ENCODE results near the gene GLT1D1. TPM values are rescaled to one million over a fixed set of nuclear protein-coding genes. Genes with fewer than 3 reads are reported as not detected.

The GLT1D1 gene
- total RNA-seq, 4 donors from 2014 or later, result 0.60 TPM; not detected in 3

DNA sequence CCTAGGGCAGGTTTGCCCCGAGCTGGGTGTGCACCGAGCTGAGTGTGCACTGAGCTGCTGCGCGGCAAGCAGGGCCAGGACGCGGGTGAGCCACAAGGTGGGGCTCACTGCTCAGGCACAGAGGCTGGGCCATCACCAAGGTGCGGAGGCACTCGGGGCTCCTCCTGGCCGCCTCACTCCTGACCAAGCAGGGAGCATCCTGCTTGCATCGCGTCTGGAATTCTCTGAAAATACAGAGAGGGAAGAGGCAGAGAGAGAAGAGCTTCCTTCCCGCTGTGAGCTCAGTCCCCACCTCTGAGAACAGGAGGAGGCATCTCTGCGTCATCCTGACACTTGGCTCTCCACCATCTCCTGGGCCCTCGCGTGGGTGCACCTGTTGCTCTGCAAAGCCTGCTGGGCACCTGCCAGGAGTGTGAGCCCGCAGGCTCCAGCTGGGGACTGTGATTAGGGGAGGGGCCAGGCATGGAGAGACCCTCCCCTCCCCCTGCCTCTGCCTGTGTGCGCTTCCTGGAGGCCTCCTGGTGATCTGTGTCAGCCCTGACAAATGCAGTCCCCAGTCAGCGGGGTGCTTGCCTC is 116.3 kb downstream of the GLT1D1 start:
- Histone ChIP-seq H3K36me3 (no peaks in the 10 kb centered on the region), H3K27me3 (peaks cover 0 to 12% of the 10 kb centered on the region in 2 donors), H3K4me1 (no peaks in the 10 kb centered on the region), H3K9me3 (peaks cover 0 to 7% (median 0%) of the 10 kb centered on the region in 4 donors), H3K4me3 (no peak overlapping the region), H3K27ac (no peak overlapping the region)
- TF ChIP-seq CTCF (IDR thresholded peaks at IDR 0.05), result peak in 1 of 5 experiments; percentile 10
- TF ChIP-seq POLR2A (IDR thresholded peaks at IDR 0.05), result no peak
- DNase-seq (ENCODE audit: low spot score in 2 of 2), result no peak
- 0 to 3% methylated on average over 2 to 17 of the region's 18 CpGs for WGBS, 2 donors

- Histone ChIP-seq H3K9me3 (peaks cover 0 to 2% (median 0%) of the 10 kb centered on the region in 4 donors), H3K4me1 (no peaks in the 10 kb centered on the region), H3K27me3 (peaks cover 0 to 12% of the 10 kb centered on the region in 2 donors), H3K27ac (no peak overlapping the region), H3K4me3 (no peak overlapping the region), H3K36me3 (no peaks in the 10 kb centered on the region)
- WGBS, 2 donors, result 11 to 21% methylated on average over 6 to 13 of the region's 13 CpGs
- TF ChIP-seq EP300 (IDR thresholded peaks at IDR 0.05) (no peak), POLR2A (IDR thresholded peaks at IDR 0.05) (no peak), CTCF (IDR thresholded peaks at IDR 0.05) (no peak)
- DNase-seq (ENCODE audit: low spot score in 2 of 2), result no peak
Measured at GRCh38 chr12:128970110-128970509, 116.8 kb downstream of the GLT1D1 start.

DNA sequence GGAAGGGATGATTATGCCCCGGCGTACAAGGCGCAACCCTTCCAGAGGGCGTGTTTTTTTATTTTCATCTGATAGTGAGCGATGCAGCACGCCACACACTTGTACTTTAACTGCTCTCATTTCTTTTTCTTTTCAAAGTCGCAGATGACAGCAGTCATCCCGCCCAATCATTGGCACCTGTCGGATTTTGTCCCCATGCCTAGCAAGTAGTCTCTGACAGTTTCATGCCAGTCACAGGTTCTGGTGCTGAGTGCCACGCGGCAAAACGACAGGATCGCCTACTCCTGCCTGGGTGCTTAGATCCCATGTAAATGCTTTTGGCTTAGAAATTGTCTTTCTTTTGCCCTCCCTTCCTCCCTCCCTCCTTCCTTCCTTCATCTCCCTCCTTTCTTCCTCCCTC is 117.7 kb downstream of the GLT1D1 start:
- no peak for DNase-seq (ENCODE audit: low spot score in 2 of 2)
- H3K36me3 ChIP-seq, result no peaks in the 10 kb centered on the region
- H3K4me3 ChIP-seq, result no peak overlapping the region
- no peaks in the 10 kb centered on the region for H3K4me1 ChIP-seq
- no peaks in the 10 kb centered on the region for H3K9me3 ChIP-seq
- peaks cover 0 to 12% of the 10 kb centered on the region in 2 donors for H3K27me3 ChIP-seq
- no peak for TF ChIP-seq POLR2A (IDR thresholded peaks at IDR 0.05)
- TF ChIP-seq CTCF (IDR thresholded peaks at IDR 0.05), result no peak
- no peak for TF ChIP-seq EP300 (IDR thresholded peaks at IDR 0.05)
- no peak overlapping the region for H3K27ac ChIP-seq
- WGBS, 2 donors, result 77 to 84% methylated on average over 13 of the region's 13 CpGs

DNA sequence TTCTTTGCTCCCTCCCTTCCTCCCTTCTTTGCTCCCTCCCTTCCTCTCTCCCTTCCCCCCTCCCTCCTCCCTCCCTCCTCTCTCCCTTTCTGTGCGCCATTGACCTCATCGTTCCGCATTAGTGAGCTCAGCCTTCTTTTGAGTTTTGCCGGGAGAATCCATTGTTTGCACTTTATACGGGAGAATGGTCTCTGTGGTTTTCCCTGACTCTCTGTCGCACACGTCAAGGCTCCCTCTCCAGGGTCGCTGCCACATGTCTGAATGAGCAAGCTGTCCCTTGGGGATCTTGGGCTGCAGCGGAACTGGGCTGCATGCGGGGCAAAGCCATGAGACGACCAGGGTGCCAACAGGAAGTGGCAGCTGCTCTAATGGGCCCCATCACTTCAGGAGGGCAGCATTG is 118.5 kb downstream of the GLT1D1 start:
- Histone ChIP-seq H3K4me1 (no peaks in the 10 kb centered on the region), H3K9me3 (no peaks in the 10 kb centered on the region), H3K4me3 (no peak overlapping the region), H3K27ac (no peak overlapping the region), H3K36me3 (no peaks in the 10 kb centered on the region), H3K27me3 (peaks cover 0 to 14% of the 10 kb centered on the region in 2 donors)
- TF ChIP-seq EP300 (IDR thresholded peaks at IDR 0.05) (no peak), POLR2A (IDR thresholded peaks at IDR 0.05) (no peak), CTCF (IDR thresholded peaks at IDR 0.05) (no peak)
- 34 to 49% methylated on average over 11 of the region's 11 CpGs for WGBS, 2 donors
- DNase-seq (ENCODE audit: low spot score in 2 of 2), result no peak

DNA sequence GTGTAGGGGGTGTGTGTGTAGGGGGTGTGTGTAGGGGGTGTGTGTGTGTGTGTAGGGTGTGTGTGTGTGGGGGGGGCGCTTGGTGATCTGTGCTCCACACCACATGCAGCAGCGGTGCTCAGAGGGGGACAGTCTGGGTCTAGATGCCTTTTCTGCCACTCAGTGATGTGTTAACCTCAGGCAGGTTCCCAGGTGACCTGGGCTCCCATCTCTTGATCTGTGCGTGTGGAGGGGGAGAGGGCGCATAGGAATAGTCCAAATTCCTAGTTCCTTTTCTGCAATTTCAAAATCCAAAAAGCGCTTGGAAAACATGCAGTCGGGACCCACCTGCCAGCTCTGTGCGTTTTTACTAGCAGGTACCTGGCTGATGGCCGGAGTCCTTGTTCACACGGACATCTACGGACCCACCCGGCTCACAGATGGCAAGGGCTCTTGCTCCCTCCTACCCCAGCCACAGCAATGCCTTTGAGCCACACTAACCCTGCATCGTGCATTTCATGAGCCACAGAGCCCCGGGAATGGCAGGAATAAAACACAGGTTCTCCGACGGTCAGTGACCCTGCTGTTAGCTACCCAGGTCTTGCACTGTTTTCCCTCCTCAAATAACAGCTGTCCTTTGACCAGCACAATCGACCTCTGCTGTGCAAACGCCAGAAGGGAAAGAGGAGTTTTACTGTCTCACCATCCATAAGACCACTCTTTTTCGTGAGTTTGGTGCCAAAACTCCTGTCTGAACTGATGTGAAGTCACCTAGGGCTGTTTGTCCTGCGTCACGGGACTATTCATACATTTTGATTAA is 120.8 kb downstream of the GLT1D1 start:
- H3K27me3 ChIP-seq, result peaks cover 0 to 16% of the 10 kb centered on the region in 2 donors

More for the DNA sequence above, 120.8 kb downstream of the GLT1D1 start:
- Histone ChIP-seq H3K9me3 (no peaks in the 10 kb centered on the region), H3K27ac (no peak overlapping the region), H3K4me3 (no peak overlapping the region), H3K36me3 (no peaks in the 10 kb centered on the region), H3K4me1 (no peaks in the 10 kb centered on the region)
- 62 to 65% methylated on average over 19 to 20 of the region's 20 CpGs for WGBS, 2 donors
- TF ChIP-seq EP300 (IDR thresholded peaks at IDR 0.05), result no peak
- TF ChIP-seq POLR2A (IDR thresholded peaks at IDR 0.05), result no peak
- no peak for TF ChIP-seq CTCF (IDR thresholded peaks at IDR 0.05)
- no peak for DNase-seq (ENCODE audit: low spot score in 2 of 2)
